HepG2 (cell line): ENCODE results near the gene ARMC2. TPM values are rescaled to one million over a fixed set of nuclear protein-coding genes. Genes with fewer than 3 reads are reported as not detected.

ENCODE experiments used
- ATAC-seq: fragments of 200-7000 bp; cut with Tn5 transposase; 3 replicates; pipeline ENCODE4 v1.9.1; 2020; ENCODE audit warnings: mild to moderate bottlenecking, moderate library complexity
- BruUV-seq: library from RNA; stranded (reverse); fragments of 400-500 nt; replicated peaks from 2 replicates; lab custom pipeline; 2021; lab: Mats Ljungman, UMichigan
- CTCF ChIA-PET: fragments of 300-600 bp; formaldehyde crosslinking; extraction: SDS; loops from one replicate; lab custom pipeline; 2021; ENCODE audit warnings: low total read pairs, inconsistent platforms, low intra/inter-chr PET ratio; lab: Yijun Ruan, JAX
- POLR2A ChIA-PET: fragments of 350-600 bp; sonication (Branson Sonifier 250); formaldehyde crosslinking; loops from one replicate; lab custom pipeline; 2020; ENCODE audit warnings: antibody characterized with exemption, inconsistent platforms; lab: Yijun Ruan, JAX
- DNase-seq: peaks from one replicate; pipeline ENCODE4 v3.0.0-alpha.2; 2015; ENCODE audit warnings: low spot score
- FAIRE-seq: peaks from 3 replicates; lab custom pipeline; 2011; peaks lifted over from hg19 to GRCh38; lab: Jason Lieb, UNC
- H2AFZ ChIP-seq: one replicate; pipeline ENCODE4 v1.6.1; 2011; ENCODE audit warnings: low read length, inconsistent platforms
- H3K27ac ChIP-seq: fragments of 300-600 bp; 3 replicates; pipeline ENCODE4 v1.8.0; 2011; ENCODE audit warnings: mixed run types, mild to moderate bottlenecking, mixed read lengths, low read length, inconsistent platforms; ENCODE audit not compliant: insufficient read depth; ENCODE audit errors: extremely low read length
- H3K27me3 ChIP-seq, 2 experiments: fragments of 200-600 bp in 1 of 2; 2 replicates in 1 of 2; 3 replicates in 1 of 2; pipeline versions ENCODE4 v1.6.0 to v1.8.0; 2011; ENCODE audit warnings: low read length in 2 of 2, mild to moderate bottlenecking in 2 of 2, moderate library complexity in 2 of 2, inconsistent platforms in 1 of 2; ENCODE audit not compliant: insufficient read depth in 2 of 2, control insufficient read depth in 1 of 2
- H3K36me3 ChIP-seq, 2 experiments: fragments of 200-600 bp in 1 of 2; replicated peaks in 1 of 2; 2 replicates in 1 of 2; 3 replicates in 1 of 2; pipeline versions ENCODE4 v1.5.1 to v1.8.0; 2011; ENCODE audit warnings: low read length in 2 of 2, inconsistent platforms in 1 of 2; ENCODE audit not compliant: insufficient read depth in 2 of 2, control insufficient read depth in 1 of 2
- H3K4me1 ChIP-seq: 2 replicates; pipeline ENCODE4 v1.5.1; 2012; ENCODE audit warnings: low read length, inconsistent platforms; ENCODE audit not compliant: insufficient read depth
- H3K4me2 ChIP-seq: 2 replicates; pipeline ENCODE4 v1.6.0; 2011; ENCODE audit warnings: low read depth, low read length, inconsistent platforms
- H3K4me3 ChIP-seq, 3 experiments: fragments of 200-600 bp in 1 of 3; sonication (generic), shearing (Covaris generic) in 1 of 3; replicated peaks in 1 of 3; 2 replicates each; pipeline ENCODE4 v1.5.1; 2011 to 2016; ENCODE audit warnings: low read length in 3 of 3, inconsistent platforms in 2 of 3, low read depth in 2 of 3, mild to moderate bottlenecking in 2 of 3, control low read depth in 1 of 3, mixed read lengths in 1 of 3; ENCODE audit not compliant: insufficient read depth in 1 of 3
- H3K79me2 ChIP-seq: one replicate; pipeline ENCODE4 v1.6.1; 2011; ENCODE audit warnings: low read length, inconsistent platforms; ENCODE audit not compliant: insufficient read depth
- H3K9ac ChIP-seq: 2 replicates; pipeline ENCODE4 v1.6.0; 2011; ENCODE audit warnings: mild to moderate bottlenecking, low read depth, low read length, inconsistent platforms; ENCODE audit not compliant: insufficient read depth
- H3K9me3 ChIP-seq: 2 replicates; pipeline ENCODE4 v1.5.1; 2012; ENCODE audit warnings: mild to moderate bottlenecking, low read length
- H4K20me1 ChIP-seq: 2 replicates; pipeline ENCODE4 v1.6.0; 2011; ENCODE audit warnings: inconsistent platforms, mild to moderate bottlenecking, low read length, moderate library complexity; ENCODE audit not compliant: insufficient read depth
- CC2D1A ChIP-seq: sonication (generic); formaldehyde crosslinking; IDR thresholded peaks from 2 replicates; pipeline ENCODE4 v1.8.1; 2023; ENCODE audit warnings: mild to moderate bottlenecking, missing genetic modification reagents
- CREB1 ChIP-seq, 2 experiments: fragments of 450-650 bp in 1 of 2; IDR thresholded peaks; 2 replicates each; pipeline ENCODE4 v1.6.1; 2016 to 2017; ENCODE audit warnings: control low read depth in 1 of 2, mild to moderate bottlenecking in 1 of 2, missing compliant biosample characterization in 1 of 2, missing genetic modification characterization in 1 of 2
- IRX3 ChIP-seq: sonication (generic); formaldehyde crosslinking; IDR thresholded peaks from 2 replicates; pipeline ENCODE4 v1.8.1; 2023; ENCODE audit warnings: mild to moderate bottlenecking, low read depth, missing genetic modification reagents, borderline replicate concordance
- KDM5A ChIP-seq: fragments of 200-600 bp; sonication (generic); IDR thresholded peaks from 2 replicates; pipeline ENCODE4 v1.7.0; 2018; ENCODE audit warnings: antibody characterized with exemption, mild to moderate bottlenecking, low read length, borderline replicate concordance
- NFIC ChIP-seq: IDR thresholded peaks from 2 replicates; pipeline ENCODE4 v1.6.1; 2012; ENCODE audit warnings: mild to moderate bottlenecking, low read length, inconsistent platforms
- NONO ChIP-seq, 2 experiments: fragments of 450-650 bp in 1 of 2; sonication (generic) in 1 of 2; formaldehyde crosslinking in 1 of 2; IDR thresholded peaks in 1 of 2; conservative IDR thresholded peaks in 1 of 2; 2 replicates each; pipeline versions ENCODE4 v1.6.1 to v1.8.0; 2017 to 2022; ENCODE audit warnings: mild to moderate bottlenecking in 1 of 2, missing genetic modification reagents in 1 of 2, moderate library complexity in 1 of 2
- PAWR ChIP-seq: sonication (generic); formaldehyde crosslinking; IDR thresholded peaks from 2 replicates; pipeline ENCODE4 v1.4.0; 2020; ENCODE audit warnings: missing genetic modification reagents, mild to moderate bottlenecking, borderline replicate concordance
- RARG ChIP-seq: sonication (generic); formaldehyde crosslinking; IDR thresholded peaks from 2 replicates; pipeline ENCODE4 v1.4.0; 2020; ENCODE audit warnings: low read depth, mild to moderate bottlenecking, missing genetic modification reagents
- TCF7L2 ChIP-seq: IDR thresholded peaks from 2 replicates; pipeline ENCODE4 v1.6.1; 2011; ENCODE audit warnings: mild to moderate bottlenecking, low read depth, low read length, moderate library complexity
- ZNF747 ChIP-seq: sonication (generic); formaldehyde crosslinking; IDR thresholded peaks from 2 replicates; pipeline ENCODE4 v1.8.1; 2023; ENCODE audit warnings: missing genetic modification reagents, mild to moderate bottlenecking, borderline replicate concordance
- WGBS: methylation state at CpG from one replicate; pipeline ENCODE4 v1.1.6; 2017; ENCODE audit warnings: low lambda C conversion rate; 5-methylcytosine and 5-hydroxymethylcytosine counted together
- in situ Hi-C: cut with HindIII; loops from 2 replicates; pipeline ENCODE4 v1.10.0; 2017; ENCODE audit warnings: low pct_unique_long_range_greater_than_20kb; ENCODE audit not compliant: extremely low pct_ligation_motif_present
- intact Hi-C: fragments of 100-400 bp; cut with micrococcal nuclease; formaldehyde crosslinking; loops from one replicate; pipeline ENCODE4 v1.10.0; 2022; ENCODE audit not compliant: unreplicated experiment
- polyA plus RNA-seq, 8 experiments: library from polyadenylated mRNA; depleted of rRNA in 3 of 8; stranded (reverse) in 7 of 8; unstranded in 1 of 8; fragments of >200 nt; fragmentation: Illumina TruSeq in 4 of 8; extraction: Trizol in 4 of 8; gene quantifications; 2 replicates each; pipeline versions ENCODE4 v1.2.1 to v1.2.3, GENCODE V29; 2011 to 2016; ENCODE audit warnings: low read depth in 4 of 8, missing spikeins in 1 of 8, mixed read lengths in 1 of 8; ENCODE audit not compliant: insufficient read depth in 1 of 8
- total RNA-seq, 5 experiments: library from RNA; depleted of rRNA; stranded (reverse); fragments of >200 nt; fragmentation: Illumina TruSeq; extraction: Trizol; gene quantifications; 2 replicates each; pipeline ENCODE4 v1.2.3, GENCODE V29; 2016; ENCODE audit warnings: low read depth in 1 of 5
- TF ChIP-seq, protein P1 (sequence below): sonication (generic); formaldehyde crosslinking; IDR thresholded peaks from 2 replicates; pipeline ENCODE4 v1.4.0; 2020; ENCODE audit warnings: missing genetic modification reagents
- TF ChIP-seq, protein P2 (sequence below): sonication (generic); formaldehyde crosslinking; IDR thresholded peaks from 2 replicates; pipeline ENCODE4 v1.9.0; 2022; ENCODE audit warnings: missing genetic modification reagents, mild to moderate bottlenecking, borderline replicate concordance
- TF ChIP-seq, protein P3 (sequence below): sonication (generic); formaldehyde crosslinking; IDR thresholded peaks from 2 replicates; pipeline ENCODE4 v1.8.0; 2022; ENCODE audit warnings: mild to moderate bottlenecking, missing genetic modification reagents

Gene ARMC2
- total and polyA plus RNA-seq, 2 of the 13 experiments (the other 11 are each of a cell fraction or from before 2014, with no cell fraction given) = 1.4 to 3.2 TPM

DNA sequence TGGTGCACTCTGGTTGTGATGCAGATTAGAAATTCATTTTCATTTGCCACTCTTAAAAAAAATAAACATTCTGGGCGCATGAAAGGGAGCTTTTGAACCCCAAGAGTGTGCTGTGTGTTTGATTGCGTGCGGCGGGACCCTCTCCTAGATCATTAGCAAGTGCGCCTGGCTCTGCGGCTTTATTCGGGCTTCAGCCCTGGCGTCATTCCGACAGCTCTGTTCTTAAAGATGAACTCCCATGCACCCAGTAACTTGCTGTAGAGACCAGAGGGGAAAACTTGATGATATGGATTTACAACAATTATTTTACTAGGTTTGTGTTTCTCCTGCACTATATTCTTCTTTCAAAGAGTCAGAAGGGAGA is 48.9 kb upstream of the ARMC2 start:
- no peak for FAIRE-seq
- Histone ChIP-seq H3K27me3 (peaks cover 0 to 13% of the 10 kb centered on the region in 2 experiments; a peak in 2 of 5 replicates), H3K79me2 (no peaks in the 10 kb centered on the region), H4K20me1 (no peaks in the 10 kb centered on the region)
- TF ChIP-seq NONO (IDR thresholded peaks at IDR 0.05) (no peak), NONO (CRISPR knock-in tag; conservative IDR thresholded peaks at IDR 0.05) (no peak)
- TF ChIP-seq, all 625 proteins: peak for 0
- no peak overlapping the region for H3K27ac ChIP-seq
- DNase-seq (no peak), ATAC-seq (no peak)
- H3K9ac ChIP-seq = no peak overlapping the region
- peaks cover 62% of the 10 kb centered on the region for H3K4me1 ChIP-seq
- H2AFZ ChIP-seq = no peak overlapping the region
- ChIA-PET CTCF (no interaction called here), POLR2A (no interaction called here)
- H3K36me3 ChIP-seq = no peaks in the 10 kb centered on the region
- intact Hi-C loops (no loop called here), in situ Hi-C loops (no loop called here)
- H3K4me2 ChIP-seq = no peak overlapping the region
- no peak overlapping the region for H3K4me3 ChIP-seq
- 89% methylated on average over 9 of the region's 9 CpGs for WGBS
- H3K9me3 ChIP-seq = no peaks in the 10 kb centered on the region
- BruUV-seq = no TSS peak

DNA sequence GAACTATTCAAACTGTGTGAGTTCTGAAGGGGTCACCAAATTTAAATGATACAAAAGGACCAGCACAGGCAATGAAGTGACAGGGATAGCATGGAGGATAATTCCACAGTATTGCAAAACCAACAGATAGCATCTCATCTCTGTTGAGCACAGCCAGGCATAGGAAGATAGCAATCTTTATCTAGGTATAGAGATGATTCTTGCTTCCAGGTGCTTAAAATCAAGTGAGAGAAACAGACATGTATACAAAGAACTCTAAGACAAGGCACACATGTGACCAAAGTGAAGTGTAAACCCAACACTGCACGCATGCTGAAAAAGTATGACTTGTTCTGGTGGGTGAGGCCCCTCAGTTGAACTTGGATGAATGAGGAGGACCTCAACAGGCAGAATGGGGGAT is 48.4 kb upstream of the ARMC2 start:
- H3K9me3 ChIP-seq = no peaks in the 10 kb centered on the region
- H3K4me2 ChIP-seq = no peak overlapping the region
- ATAC-seq = no peak
- no peak overlapping the region for H3K4me3 ChIP-seq
- no peak overlapping the region for H2AFZ ChIP-seq
- 52% methylated on average over 1 of the region's 1 CpG for WGBS
- intact Hi-C loops = no loop called here
- FAIRE-seq = no peak
- no TSS peak for BruUV-seq
- no peak overlapping the region for H3K27ac ChIP-seq
- POLR2A ChIA-PET = no interaction called here
- no peaks in the 10 kb centered on the region for H3K79me2 ChIP-seq
- no peaks in the 10 kb centered on the region for H4K20me1 ChIP-seq
- no peak for DNase-seq
- CTCF ChIA-PET = no interaction called here
- no peak overlapping the region for H3K9ac ChIP-seq
- peaks cover 57% of the 10 kb centered on the region for H3K4me1 ChIP-seq
- peaks cover 0 to 13% of the 10 kb centered on the region in 2 experiments; a peak in 2 of 5 replicates for H3K27me3 ChIP-seq
- H3K36me3 ChIP-seq = no peaks in the 10 kb centered on the region
- in situ Hi-C loops = no loop called here
- TF ChIP-seq CREB1 (IDR thresholded peaks at IDR 0.05) = no peak
- TF ChIP-seq CREB1 (CRISPR knock-in tag; IDR thresholded peaks at IDR 0.05) = no peak
- TF ChIP-seq, protein P1, sequence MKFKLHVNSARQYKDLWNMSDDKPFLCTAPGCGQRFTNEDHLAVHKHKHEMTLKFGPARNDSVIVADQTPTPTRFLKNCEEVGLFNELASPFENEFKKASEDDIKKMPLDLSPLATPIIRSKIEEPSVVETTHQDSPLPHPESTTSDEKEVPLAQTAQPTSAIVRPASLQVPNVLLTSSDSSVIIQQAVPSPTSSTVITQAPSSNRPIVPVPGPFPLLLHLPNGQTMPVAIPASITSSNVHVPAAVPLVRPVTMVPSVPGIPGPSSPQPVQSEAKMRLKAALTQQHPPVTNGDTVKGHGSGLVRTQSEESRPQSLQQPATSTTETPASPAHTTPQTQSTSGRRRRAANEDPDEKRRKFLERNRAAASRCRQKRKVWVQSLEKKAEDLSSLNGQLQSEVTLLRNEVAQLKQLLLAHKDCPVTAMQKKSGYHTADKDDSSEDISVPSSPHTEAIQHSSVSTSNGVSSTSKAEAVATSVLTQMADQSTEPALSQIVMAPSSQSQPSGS (CRISPR knock-in tag) = no peak
- TF ChIP-seq PAWR = no peak
- no peak for TF ChIP-seq KDM5A
- no peak for TF ChIP-seq ZNF747
- TF ChIP-seq CC2D1A = no peak
- no peak for TF ChIP-seq RARG (CRISPR knock-in tag)
- TF ChIP-seq, protein P2, sequence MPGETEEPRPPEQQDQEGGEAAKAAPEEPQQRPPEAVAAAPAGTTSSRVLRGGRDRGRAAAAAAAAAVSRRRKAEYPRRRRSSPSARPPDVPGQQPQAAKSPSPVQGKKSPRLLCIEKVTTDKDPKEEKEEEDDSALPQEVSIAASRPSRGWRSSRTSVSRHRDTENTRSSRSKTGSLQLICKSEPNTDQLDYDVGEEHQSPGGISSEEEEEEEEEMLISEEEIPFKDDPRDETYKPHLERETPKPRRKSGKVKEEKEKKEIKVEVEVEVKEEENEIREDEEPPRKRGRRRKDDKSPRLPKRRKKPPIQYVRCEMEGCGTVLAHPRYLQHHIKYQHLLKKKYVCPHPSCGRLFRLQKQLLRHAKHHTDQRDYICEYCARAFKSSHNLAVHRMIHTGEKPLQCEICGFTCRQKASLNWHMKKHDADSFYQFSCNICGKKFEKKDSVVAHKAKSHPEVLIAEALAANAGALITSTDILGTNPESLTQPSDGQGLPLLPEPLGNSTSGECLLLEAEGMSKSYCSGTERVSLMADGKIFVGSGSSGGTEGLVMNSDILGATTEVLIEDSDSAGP (CRISPR knock-in tag) = no peak
- TF ChIP-seq, protein P3, sequence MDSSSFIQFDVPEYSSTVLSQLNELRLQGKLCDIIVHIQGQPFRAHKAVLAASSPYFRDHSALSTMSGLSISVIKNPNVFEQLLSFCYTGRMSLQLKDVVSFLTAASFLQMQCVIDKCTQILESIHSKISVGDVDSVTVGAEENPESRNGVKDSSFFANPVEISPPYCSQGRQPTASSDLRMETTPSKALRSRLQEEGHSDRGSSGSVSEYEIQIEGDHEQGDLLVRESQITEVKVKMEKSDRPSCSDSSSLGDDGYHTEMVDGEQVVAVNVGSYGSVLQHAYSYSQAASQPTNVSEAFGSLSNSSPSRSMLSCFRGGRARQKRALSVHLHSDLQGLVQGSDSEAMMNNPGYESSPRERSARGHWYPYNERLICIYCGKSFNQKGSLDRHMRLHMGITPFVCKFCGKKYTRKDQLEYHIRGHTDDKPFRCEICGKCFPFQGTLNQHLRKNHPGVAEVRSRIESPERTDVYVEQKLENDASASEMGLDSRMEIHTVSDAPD (CRISPR knock-in tag) = no peak
- no peak for TF ChIP-seq IRX3 (CRISPR knock-in tag)
- no peak for TF ChIP-seq NFIC
- no peak for TF ChIP-seq TCF7L2
